Activated CD4-positive, alpha-beta memory T cell treated with anti-CD3 and anti-CD28 coated beads for 36 hours (primary cell): ENCODE results near the gene CHDH. TPM values are rescaled to one million over a fixed set of nuclear protein-coding genes. Genes with fewer than 3 reads are reported as not detected.

Experiments
- CTCF ChIA-PET: fragments of 350-600 bp; sonication (Branson Sonifier 250); formaldehyde crosslinking; loops from one replicate; lab custom pipeline; 2021; ENCODE audit warnings: antibody characterized with exemption, inconsistent platforms; lab: Charles Lee
- POLR2A ChIA-PET: fragments of 350-600 bp; sonication (Branson Sonifier 250); formaldehyde crosslinking; loops from one replicate; lab custom pipeline; 2021; ENCODE audit warnings: antibody characterized with exemption; lab: Charles Lee
- DNase-seq: peaks from one replicate; pipeline ENCODE4 v3.0.0-alpha.2; 2020
- H3K27ac Mint-ChIP-seq: one replicate; pipeline ENCODE4 v1.8.0; 2021; ENCODE audit warnings: mixed read lengths
- H3K27me3 Mint-ChIP-seq: one replicate; pipeline ENCODE4 v1.8.0; 2021; ENCODE audit warnings: mixed read lengths
- H3K36me3 Mint-ChIP-seq: one replicate; pipeline ENCODE4 v1.8.0; 2021; ENCODE audit warnings: mixed read lengths
- H3K4me1 Mint-ChIP-seq: one replicate; pipeline ENCODE4 v1.8.0; 2021; ENCODE audit warnings: low read depth, mixed read lengths
- H3K4me3 Mint-ChIP-seq: one replicate; pipeline ENCODE4 v1.8.0; 2021; ENCODE audit warnings: mild to moderate bottlenecking, mixed read lengths
- H3K9me3 Mint-ChIP-seq: one replicate; pipeline ENCODE4 v1.8.0; 2021; ENCODE audit warnings: mixed read lengths
- intact Hi-C: fragments of 100-400 bp; cut with micrococcal nuclease; formaldehyde crosslinking; loops from one replicate; pipeline ENCODE4 v1.15.1; 2023
- total RNA-seq, 2 experiments: library from RNA; stranded (reverse); gene quantifications; one replicate each; pipeline ENCODE4 v1.2.3, GENCODE V29; 2021

CHDH gene
- total RNA-seq, 2 experiments from 2014 or later: 0.41 to 0.59 TPM

DNA sequence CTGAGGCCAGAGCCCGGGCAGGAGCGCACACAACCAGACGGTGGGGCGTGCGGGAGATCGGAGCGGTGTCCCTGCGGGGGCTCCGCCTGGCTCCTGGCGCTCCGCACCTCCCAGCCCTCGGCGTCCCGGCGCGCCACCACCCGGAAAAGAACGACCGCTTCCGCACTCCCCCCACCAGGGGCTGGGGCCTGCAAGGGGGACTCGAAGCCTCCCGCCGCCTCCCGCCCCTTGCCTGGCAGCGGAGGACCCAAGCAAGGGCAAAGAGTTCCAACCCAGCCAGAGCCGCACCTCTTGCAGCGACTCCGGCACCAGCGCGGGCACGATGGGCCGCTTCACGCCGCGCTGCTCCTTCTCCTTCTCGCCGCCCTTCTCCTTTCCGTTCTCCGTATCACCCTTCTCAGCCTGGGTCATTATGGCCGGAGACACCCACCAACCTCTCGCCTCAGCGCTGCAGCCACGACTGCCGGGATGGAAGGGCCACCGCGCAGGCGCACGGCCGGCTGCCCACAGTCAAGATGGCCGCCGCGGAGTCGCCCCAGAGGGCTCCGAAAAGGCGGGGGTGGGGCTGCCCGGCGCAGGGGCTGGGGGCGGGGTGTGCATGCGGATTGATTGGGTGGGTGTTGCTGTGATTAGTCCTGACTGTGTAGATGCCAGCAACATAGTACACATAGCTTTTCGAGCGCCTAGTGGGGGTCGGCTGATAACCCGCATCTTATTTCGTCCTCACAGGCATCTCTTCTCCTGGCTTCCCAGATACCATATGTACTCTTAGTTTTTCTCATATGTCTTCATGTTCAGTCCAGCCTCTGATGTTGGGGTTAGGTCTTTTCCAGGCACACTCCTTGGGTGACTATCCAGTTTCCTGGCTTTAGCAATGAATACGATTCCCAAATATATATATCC is 35.7 kb upstream of the CHDH start, which contains the start of gene ACTR8:
Gene ACTR8 (minus strand): TSS at position 462 of the 903 bp plus-strand sequence. CDS start 51 bp downstream, at position 411.
- intact Hi-C loops: loop anchor here (1.0 to 10.0 kb wide), 2 partner anchors 9 to 1347 kb away; partner anchors contain the start of genes NT5DC2, SELENOK and UQCC5
- peak within 1 kb of the TSS; percentile 90 for H3K27ac Mint-ChIP-seq
- POLR2A ChIA-PET: interaction anchor here (5.0 kb wide), 1 partner anchor 10 kb away, joined by 29 read pairs; the partner anchor contains the start of gene SELENOK

DNA sequence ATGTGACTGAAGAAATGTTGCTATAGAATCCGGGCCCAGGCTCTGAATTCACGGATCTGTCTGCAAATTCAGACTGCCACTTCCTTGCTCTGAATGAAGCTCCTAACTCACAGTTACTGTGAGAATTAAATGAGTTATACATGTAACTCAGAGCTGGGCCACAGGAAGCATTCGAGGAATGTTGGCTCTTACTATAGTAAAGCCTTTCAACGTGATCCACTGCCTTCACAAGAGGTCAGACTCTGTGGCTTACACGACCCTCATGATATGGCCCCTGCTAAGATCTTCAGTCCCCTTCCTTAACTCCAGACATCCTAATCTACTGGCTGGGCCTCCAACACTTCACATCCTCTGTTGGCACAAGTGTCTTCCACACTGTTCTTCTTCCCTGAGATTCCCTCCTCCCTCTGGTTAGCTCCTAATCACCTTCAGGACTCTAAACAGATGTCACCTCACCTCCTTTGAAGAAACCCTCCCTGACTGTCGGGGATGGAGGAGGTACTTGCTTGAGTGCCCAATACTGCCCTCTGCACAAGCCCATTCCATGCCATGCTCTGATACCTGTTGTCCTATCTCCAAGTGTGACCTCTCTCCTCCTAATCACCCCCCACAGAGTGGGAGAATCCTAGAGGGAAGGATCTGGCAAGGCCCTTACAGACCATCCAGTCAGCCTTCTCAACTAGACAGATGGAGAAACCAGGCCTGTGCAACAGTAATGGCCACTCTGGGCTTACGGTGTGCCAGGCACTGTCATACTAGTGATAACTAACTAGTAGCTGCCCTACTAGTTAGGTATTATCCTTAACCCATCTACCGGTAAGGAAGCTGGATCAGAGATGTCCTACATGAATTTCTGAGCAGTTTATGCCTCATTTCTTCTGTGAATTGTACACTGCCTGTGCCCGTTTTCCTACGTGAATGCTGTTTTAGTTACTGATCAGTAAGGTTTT is 34.5 kb upstream of the CHDH start:
- Mint-ChIP-seq H3K36me3 (peaks cover 33% of the 10 kb centered on the region), H3K9me3 (no peaks in the 10 kb centered on the region), H3K4me1 (peaks cover 20% of the 10 kb centered on the region), H3K27me3 (no peaks in the 10 kb centered on the region), H3K4me3 (peak overlapping the region; percentile 89), H3K27ac (peak overlapping the region; percentile 51)
- ChIA-PET CTCF (interaction anchor here (0.5 to 1.0 kb wide), 2 partner anchors 10 to 173 kb away, joined by 3 read pairs; no protein-coding TSS in a partner anchor), POLR2A (interaction anchor here (0.6 to 5.0 kb wide), 2 partner anchors 11 to 1305 kb away, joined by 3 to 29 read pairs; partner anchors contain the start of gene SELENOK)
- no peak for DNase-seq
- intact Hi-C loops: loop anchor here (10.0 kb wide), 1 partner anchor 1346 kb away; the partner anchor contains the start of genes NT5DC2 and UQCC5

More for the DNA sequence above, 35.7 kb upstream of the CHDH start, which contains the start of gene ACTR8:
- Mint-ChIP-seq H3K27me3 (no peaks in the 10 kb centered on the region), H3K4me3 (peak within 1 kb of the TSS; percentile 89), H3K36me3 (peaks cover 31% of the 10 kb centered on the region), H3K4me1 (peaks cover 23% of the 10 kb centered on the region), H3K9me3 (no peaks in the 10 kb centered on the region)
- CTCF ChIA-PET: interaction anchor here (0.5 kb wide), 1 partner anchor 174 kb away, joined by 3 read pairs; no protein-coding TSS in a partner anchor
- DNase-seq: peak; percentile 88

DNA sequence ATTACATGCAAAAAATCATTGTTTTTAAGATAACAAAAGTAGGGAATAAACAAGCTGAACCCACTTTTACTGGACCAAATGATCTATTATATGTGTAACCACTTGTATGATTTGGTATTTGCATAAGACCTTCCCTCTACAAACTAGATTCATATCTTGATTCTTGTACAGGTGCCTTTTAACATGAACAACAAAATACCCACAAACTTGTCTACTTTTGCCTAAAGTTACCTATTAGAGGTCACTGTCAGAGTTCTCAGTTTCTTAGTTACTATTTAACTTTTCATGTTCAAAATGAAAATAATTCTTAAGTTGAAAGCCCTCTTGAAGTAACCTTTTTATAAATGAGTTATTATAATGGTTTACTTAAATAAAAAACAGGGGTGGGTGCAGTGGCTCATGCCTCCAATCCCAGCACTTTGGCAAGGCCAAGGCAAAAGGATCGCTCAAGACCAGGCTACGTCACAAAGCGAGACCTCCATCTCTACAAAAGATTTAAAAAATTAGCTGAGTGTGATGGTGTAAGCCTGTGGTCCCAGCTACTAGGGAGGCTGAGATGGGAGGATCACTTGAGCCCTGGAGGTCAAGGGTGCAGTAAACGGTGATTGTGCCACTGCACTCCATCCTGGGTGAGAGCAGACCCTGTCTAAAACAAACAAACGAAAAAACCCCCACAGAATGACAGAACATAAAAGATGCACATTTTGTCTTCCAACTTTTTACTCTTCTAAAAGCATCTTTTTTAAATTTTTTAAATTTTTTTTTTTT is 19.7 kb upstream of the CHDH start:
- Mint-ChIP-seq H3K36me3 (peaks cover 50% of the 10 kb centered on the region), H3K9me3 (no peaks in the 10 kb centered on the region), H3K27ac (no peak overlapping the region), H3K4me1 (no peaks in the 10 kb centered on the region), H3K4me3 (no peak overlapping the region), H3K27me3 (no peaks in the 10 kb centered on the region)
- DNase-seq: no peak
- POLR2A ChIA-PET: no interaction called here
- intact Hi-C loops: no loop called here
- CTCF ChIA-PET: no interaction called here

DNA sequence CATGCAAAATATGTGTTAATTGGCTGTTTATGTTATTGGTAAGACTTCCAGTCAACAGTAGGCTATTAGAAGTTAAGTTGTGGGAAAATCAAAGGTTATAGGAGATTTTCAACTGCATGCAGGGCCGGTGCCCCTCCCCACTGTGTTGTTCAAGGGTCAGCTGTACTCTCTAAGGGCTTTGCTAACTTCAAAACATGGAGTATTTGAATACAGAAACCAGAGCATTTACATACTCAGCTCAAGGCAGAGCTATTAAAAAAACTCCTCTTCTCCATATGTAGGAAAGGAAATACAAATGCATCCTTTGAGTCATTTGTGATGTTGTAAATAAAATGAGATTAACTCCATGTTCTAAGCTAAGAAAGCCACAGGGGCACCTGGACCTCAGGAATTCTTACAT is 16.9 kb upstream of the CHDH start:
- ChIA-PET POLR2A (no interaction called here), CTCF (no interaction called here)
- intact Hi-C loops: no loop called here
- H3K4me1 Mint-ChIP-seq: no peaks in the 10 kb centered on the region
- peaks cover 36% of the 10 kb centered on the region for H3K36me3 Mint-ChIP-seq
- no peak for DNase-seq
- H3K27me3 Mint-ChIP-seq: no peaks in the 10 kb centered on the region
- H3K4me3 Mint-ChIP-seq: no peak overlapping the region
- H3K27ac Mint-ChIP-seq: no peak overlapping the region
- no peaks in the 10 kb centered on the region for H3K9me3 Mint-ChIP-seq

DNA sequence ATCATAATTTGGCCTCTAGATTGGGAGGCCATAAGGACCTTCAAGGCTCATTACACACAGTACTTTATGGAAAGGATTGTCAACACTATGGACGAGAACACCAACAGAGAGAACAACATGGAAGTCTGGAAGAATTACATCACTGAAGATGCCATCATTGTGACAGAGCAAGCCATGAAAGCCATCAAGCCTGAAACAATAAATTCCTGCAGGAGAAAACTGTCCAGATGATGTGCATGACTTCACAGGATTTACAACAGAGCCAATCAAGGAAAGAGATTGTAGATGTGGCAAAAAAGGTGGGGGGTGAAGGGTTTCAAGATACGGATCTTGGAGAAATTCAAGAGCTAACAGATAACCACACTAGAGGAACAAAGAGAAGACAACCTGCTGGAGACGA is 16.0 kb upstream of the CHDH start:
- Mint-ChIP-seq H3K9me3 (no peaks in the 10 kb centered on the region), H3K27me3 (no peaks in the 10 kb centered on the region), H3K27ac (no peak overlapping the region), H3K4me1 (no peaks in the 10 kb centered on the region), H3K4me3 (no peak overlapping the region), H3K36me3 (peaks cover 28% of the 10 kb centered on the region)
- ChIA-PET CTCF (no interaction called here), POLR2A (no interaction called here)
- no peak for DNase-seq
- intact Hi-C loops: no loop called here

GRCh38 chr3:53860196-53860595 is 14.0 kb upstream of the CHDH start:
- H3K4me1 Mint-ChIP-seq: no peaks in the 10 kb centered on the region
- ChIA-PET CTCF (no interaction called here), POLR2A (no interaction called here)
- peaks cover 24% of the 10 kb centered on the region for H3K36me3 Mint-ChIP-seq
- intact Hi-C loops: no loop called here
- no peak overlapping the region for H3K4me3 Mint-ChIP-seq
- H3K27ac Mint-ChIP-seq: no peak overlapping the region
- no peaks in the 10 kb centered on the region for H3K27me3 Mint-ChIP-seq
- no peaks in the 10 kb centered on the region for H3K9me3 Mint-ChIP-seq
- DNase-seq: no peak

DNA sequence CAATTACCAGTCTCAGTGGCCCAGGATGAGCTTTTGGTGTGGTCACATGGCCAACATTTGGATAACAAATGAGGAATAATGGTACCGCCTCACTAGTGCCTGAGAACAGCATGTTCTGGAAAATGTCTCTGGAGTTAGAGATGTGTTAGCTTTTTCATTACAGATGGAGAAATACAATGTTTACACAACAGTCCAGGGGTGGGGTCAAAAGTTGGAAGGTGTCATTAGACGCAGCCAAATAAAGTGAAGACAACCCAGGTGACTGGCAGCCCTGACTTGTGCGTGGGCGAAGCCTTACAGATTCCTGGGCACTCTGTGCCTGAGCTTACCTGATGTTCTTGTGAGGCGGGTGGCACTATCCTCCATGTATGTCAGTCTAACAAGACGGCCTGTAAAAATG is 13.0 kb upstream of the CHDH start:
- no peak overlapping the region for H3K4me3 Mint-ChIP-seq
- H3K27ac Mint-ChIP-seq: no peak overlapping the region
- intact Hi-C loops: no loop called here
- CTCF ChIA-PET: no interaction called here
- peaks cover 17% of the 10 kb centered on the region for H3K36me3 Mint-ChIP-seq
- no peaks in the 10 kb centered on the region for H3K9me3 Mint-ChIP-seq
- H3K4me1 Mint-ChIP-seq: no peaks in the 10 kb centered on the region
- DNase-seq: no peak
- POLR2A ChIA-PET: no interaction called here
- no peaks in the 10 kb centered on the region for H3K27me3 Mint-ChIP-seq

DNA sequence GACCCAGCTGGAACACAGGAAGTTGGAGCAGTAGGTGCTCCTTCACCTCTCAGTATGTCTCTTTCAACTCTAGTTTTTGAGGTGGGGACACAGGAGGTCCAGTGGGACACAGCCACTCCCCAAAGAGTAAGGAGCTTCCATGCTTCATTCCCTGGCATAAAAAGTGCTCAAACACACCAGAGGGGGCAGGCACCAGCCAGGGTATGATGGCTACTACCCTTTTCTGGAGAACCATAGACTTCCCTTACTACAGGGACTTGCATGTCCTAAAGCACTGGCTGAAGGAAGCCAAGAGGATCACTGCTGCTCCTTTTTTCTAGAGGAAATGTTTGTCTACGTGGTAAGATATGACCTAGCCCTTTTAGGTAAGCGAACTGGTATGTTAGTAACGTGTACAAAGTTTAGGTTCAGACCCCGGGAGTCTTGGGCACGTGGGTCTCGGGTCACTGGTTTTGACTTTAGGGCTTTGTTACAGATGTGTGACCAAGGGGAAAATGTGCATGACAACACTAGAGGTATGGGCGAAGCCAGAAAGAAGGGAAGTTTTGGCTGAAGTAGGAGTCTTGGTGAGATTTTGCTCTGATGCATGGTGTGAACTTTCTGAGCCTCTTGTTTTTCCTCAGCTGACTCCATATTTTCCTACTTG is 12.0 kb upstream of the CHDH start:
- intact Hi-C loops: no loop called here
- peaks cover 17% of the 10 kb centered on the region for H3K36me3 Mint-ChIP-seq
- no peak overlapping the region for H3K4me3 Mint-ChIP-seq
- no peaks in the 10 kb centered on the region for H3K9me3 Mint-ChIP-seq
- no peak for DNase-seq
- POLR2A ChIA-PET: no interaction called here
- H3K27ac Mint-ChIP-seq: no peak overlapping the region
- CTCF ChIA-PET: no interaction called here
- no peaks in the 10 kb centered on the region for H3K4me1 Mint-ChIP-seq
- no peaks in the 10 kb centered on the region for H3K27me3 Mint-ChIP-seq

- H3K27ac Mint-ChIP-seq: no peak overlapping the region
Observed at GRCh38 chr3:53856964-53857363, 10.7 kb upstream of the CHDH start.

DNA sequence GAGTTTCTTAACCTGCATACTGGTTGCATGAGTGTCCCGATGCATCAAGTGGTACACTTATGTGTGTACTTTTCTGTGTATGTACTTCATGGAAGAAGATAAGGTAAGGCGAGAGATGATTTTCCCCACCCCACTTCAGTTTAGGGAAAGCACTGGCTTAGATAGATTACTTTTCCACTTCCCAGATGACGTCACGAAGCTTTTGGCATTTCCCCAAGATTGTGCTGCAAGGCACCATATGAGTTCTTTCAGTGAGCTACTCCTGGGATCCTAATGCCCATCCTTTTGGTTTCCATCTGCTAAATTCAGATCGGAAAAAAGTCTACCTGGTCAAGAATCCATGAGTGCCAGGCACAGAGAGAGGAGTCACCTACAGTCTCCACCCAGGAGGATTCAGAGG is 4.7 kb upstream of the CHDH start:
- Mint-ChIP-seq H3K4me1 (peaks cover 2% of the 10 kb centered on the region), H3K27me3 (peaks cover 16% of the 10 kb centered on the region), H3K36me3 (no peaks in the 10 kb centered on the region), H3K27ac (no peak overlapping the region), H3K9me3 (no peaks in the 10 kb centered on the region), H3K4me3 (no peak overlapping the region)
- DNase-seq: no peak
- intact Hi-C loops: no loop called here
- ChIA-PET CTCF (no interaction called here), POLR2A (no interaction called here)

More at GRCh38 chr3:53856964-53857363, 10.7 kb upstream of the CHDH start:
- Mint-ChIP-seq H3K36me3 (peaks cover 11% of the 10 kb centered on the region), H3K27me3 (no peaks in the 10 kb centered on the region), H3K4me3 (no peak overlapping the region), H3K4me1 (no peaks in the 10 kb centered on the region), H3K9me3 (no peaks in the 10 kb centered on the region)
- ChIA-PET CTCF (no interaction called here), POLR2A (no interaction called here)
- intact Hi-C loops: no loop called here
- DNase-seq: no peak

- no peak for DNase-seq
- ChIA-PET CTCF (no interaction called here), POLR2A (no interaction called here)
- no peak overlapping the region for H3K4me3 Mint-ChIP-seq
- H3K4me1 Mint-ChIP-seq: peaks cover 2% of the 10 kb centered on the region
- intact Hi-C loops: no loop called here
- H3K27me3 Mint-ChIP-seq: peaks cover 23% of the 10 kb centered on the region
- no peaks in the 10 kb centered on the region for H3K36me3 Mint-ChIP-seq
- no peak overlapping the region for H3K27ac Mint-ChIP-seq
- H3K9me3 Mint-ChIP-seq: no peaks in the 10 kb centered on the region
Observed at GRCh38 chr3:53849916-53850315, 3.7 kb upstream of the CHDH start.
